Measurements from ENCODE around the gene VPS35.

GRCh38 chr16:46712911-46713310, 23.9 kb upstream of the VPS35 start:
- TF ChIP-seq CTCF (IDR thresholded peaks at IDR 0.05) (no peak), POLR2A (IDR thresholded peaks at IDR 0.05) (no peak), POLR2AphosphoS5 (IDR thresholded peaks at IDR 0.05) (no peak)
